Smooth muscle cell (in vitro differentiated cells): ENCODE results near the gene MLLT3. TPM values are rescaled to one million over a fixed set of nuclear protein-coding genes. Genes with fewer than 3 reads are reported as not detected.

ENCODE experiments used
- DNase-seq: peaks from one replicate; lab custom pipeline; 2025; ENCODE audit not compliant: unreplicated experiment; lab: John Stamatoyannopoulos, UW
- H2AFZ ChIP-seq: fragments of 200-600 bp; sonication (generic); 2 replicates; pipeline ENCODE4 v1.6.0; 2016; ENCODE audit warnings: antibody characterized with exemption, low read depth, mild to moderate bottlenecking
- H3F3A ChIP-seq: fragments of 200-600 bp; sonication (generic); 2 replicates; pipeline ENCODE4 v1.6.0; 2017; ENCODE audit warnings: antibody characterized with exemption, low read depth
- H3K27ac ChIP-seq: fragments of 200-600 bp; sonication (generic); 2 replicates; pipeline ENCODE4 v1.5.1; 2016; ENCODE audit warnings: low read depth, mild to moderate bottlenecking
- H3K27me3 ChIP-seq: fragments of 200-600 bp; sonication (generic); 2 replicates; pipeline ENCODE4 v1.6.1; 2016; ENCODE audit warnings: low read depth, mild to moderate bottlenecking
- H3K36me3 ChIP-seq: fragments of 200-600 bp; sonication (generic); 2 replicates; pipeline ENCODE4 v1.5.1; 2016; ENCODE audit warnings: low read depth
- H3K4me1 ChIP-seq: fragments of 200-600 bp; sonication (generic); 2 replicates; pipeline ENCODE4 v1.5.1; 2016; ENCODE audit warnings: low read depth
- H3K4me2 ChIP-seq: fragments of 200-600 bp; sonication (generic); 2 replicates; pipeline ENCODE4 v1.6.0; 2016; ENCODE audit warnings: mild to moderate bottlenecking
- H3K4me3 ChIP-seq: fragments of 200-600 bp; sonication (generic); 2 replicates; pipeline ENCODE4 v1.5.1; 2016; ENCODE audit warnings: mild to moderate bottlenecking
- H3K79me2 ChIP-seq: fragments of 200-600 bp; sonication (generic); 2 replicates; pipeline ENCODE4 v1.6.0; 2016; ENCODE audit warnings: low read depth, mild to moderate bottlenecking
- H3K9ac ChIP-seq: fragments of 200-600 bp; sonication (generic); 2 replicates; pipeline ENCODE4 v1.6.0; 2016; ENCODE audit warnings: low read depth
- H3K9me3 ChIP-seq: fragments of 200-600 bp; sonication (generic); replicated peaks from 2 replicates; pipeline ENCODE4 v1.5.1; 2016; ENCODE audit warnings: low read depth
- H4K20me1 ChIP-seq: fragments of 200-600 bp; sonication (generic); 2 replicates; pipeline ENCODE4 v1.6.0; 2016; ENCODE audit warnings: low read depth
- WGBS: methylation state at CpG from one replicate; pipeline ENCODE4 v1.1.7; 2016; ENCODE audit warnings: low lambda C conversion rate; 5-methylcytosine and 5-hydroxymethylcytosine counted together
- polyA plus RNA-seq: library from polyadenylated mRNA; unstranded; fragments of >200 nt; fragmentation: Nextera tagmentation; extraction: Ambion mirVana; gene quantifications from 2 replicates; pipeline ENCODE4 v1.2.1, GENCODE V29; 2016
- total RNA-seq: library from RNA; depleted of rRNA; stranded (reverse); fragments of >200 nt; gene quantifications from 2 replicates; pipeline ENCODE4 v1.2.3, GENCODE V29; 2014
- TF ChIP-seq, protein P1 (sequence below): fragments of 200-600 bp; sonication (generic); IDR thresholded peaks from 2 replicates; pipeline ENCODE4 v1.5.1; 2017; ENCODE audit warnings: borderline replicate concordance, mild to moderate bottlenecking, antibody characterized with exemption; ENCODE audit not compliant: insufficient read depth, poor library complexity, severe bottlenecking

Gene MLLT3
- total and polyA plus RNA-seq, 2 experiments from 2014 or later = 21.9 to 29.9 TPM

DNA sequence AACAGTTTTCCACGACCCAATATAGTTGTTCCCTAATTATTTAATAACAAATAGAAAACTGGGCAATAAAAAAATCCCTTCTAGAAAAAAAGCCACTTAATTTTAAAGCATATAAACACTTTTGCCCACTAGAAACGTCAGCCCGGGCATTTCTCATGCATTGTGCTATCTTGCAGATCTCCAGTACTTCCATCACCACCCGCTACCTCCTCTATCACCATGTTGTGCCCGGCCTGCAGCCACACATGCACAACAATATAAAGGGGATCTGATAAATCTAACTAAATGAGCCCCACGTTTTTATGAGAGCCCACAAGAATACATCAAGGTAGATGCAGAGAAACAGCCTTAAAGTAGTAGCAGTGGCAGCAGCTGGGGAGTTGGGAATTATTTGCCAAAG, 272.7 kb downstream of the MLLT3 start:
- Histone ChIP-seq H3K27ac (no peak overlapping the region), H3K4me3 (no peak overlapping the region), H3K4me2 (no peak overlapping the region), H2AFZ (no peak overlapping the region), H3K79me2 (no peaks in the 10 kb centered on the region), H3K9me3 (no peaks in the 10 kb centered on the region), H4K20me1 (no peaks in the 10 kb centered on the region), H3K9ac (no peak overlapping the region), H3K4me1 (peaks cover 4% of the 10 kb centered on the region), H3K36me3 (no peaks in the 10 kb centered on the region), H3K27me3 (no peaks in the 10 kb centered on the region), H3F3A (peaks cover 4% of the 10 kb centered on the region)
- no peak for DNase-seq
- 90% methylated on average over 6 of the region's 6 CpGs for WGBS
- TF ChIP-seq, protein P1, sequence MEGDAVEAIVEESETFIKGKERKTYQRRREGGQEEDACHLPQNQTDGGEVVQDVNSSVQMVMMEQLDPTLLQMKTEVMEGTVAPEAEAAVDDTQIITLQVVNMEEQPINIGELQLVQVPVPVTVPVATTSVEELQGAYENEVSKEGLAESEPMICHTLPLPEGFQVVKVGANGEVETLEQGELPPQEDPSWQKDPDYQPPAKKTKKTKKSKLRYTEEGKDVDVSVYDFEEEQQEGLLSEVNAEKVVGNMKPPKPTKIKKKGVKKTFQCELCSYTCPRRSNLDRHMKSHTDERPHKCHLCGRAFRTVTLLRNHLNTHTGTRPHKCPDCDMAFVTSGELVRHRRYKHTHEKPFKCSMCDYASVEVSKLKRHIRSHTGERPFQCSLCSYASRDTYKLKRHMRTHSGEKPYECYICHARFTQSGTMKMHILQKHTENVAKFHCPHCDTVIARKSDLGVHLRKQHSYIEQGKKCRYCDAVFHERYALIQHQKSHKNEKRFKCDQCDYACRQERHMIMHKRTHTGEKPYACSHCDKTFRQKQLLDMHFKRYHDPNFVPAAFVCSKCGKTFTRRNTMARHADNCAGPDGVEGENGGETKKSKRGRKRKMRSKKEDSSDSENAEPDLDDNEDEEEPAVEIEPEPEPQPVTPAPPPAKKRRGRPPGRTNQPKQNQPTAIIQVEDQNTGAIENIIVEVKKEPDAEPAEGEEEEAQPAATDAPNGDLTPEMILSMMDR = no peak

DNA sequence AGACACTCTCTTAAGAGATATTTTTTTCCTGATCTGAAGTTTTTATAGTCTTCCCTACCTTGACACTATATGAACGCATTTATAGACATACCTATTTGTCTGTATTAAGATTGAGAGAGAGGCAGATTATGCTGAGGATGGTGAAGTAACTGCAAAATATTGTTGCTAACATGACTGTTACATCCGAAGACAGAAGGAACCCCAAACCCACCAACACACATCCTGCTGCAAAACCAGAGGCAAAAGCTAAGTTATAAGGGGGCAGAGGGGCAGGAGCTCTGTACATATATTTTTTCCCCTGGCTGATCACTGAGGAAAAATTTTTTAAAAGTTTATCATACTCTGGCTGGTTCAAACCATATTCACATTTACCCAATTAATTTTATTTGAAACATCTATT, 279.0 kb downstream of the MLLT3 start:
- H3K4me2 ChIP-seq = no peak overlapping the region
- WGBS = 96% methylated on average over 2 of the region's 2 CpGs

DNA sequence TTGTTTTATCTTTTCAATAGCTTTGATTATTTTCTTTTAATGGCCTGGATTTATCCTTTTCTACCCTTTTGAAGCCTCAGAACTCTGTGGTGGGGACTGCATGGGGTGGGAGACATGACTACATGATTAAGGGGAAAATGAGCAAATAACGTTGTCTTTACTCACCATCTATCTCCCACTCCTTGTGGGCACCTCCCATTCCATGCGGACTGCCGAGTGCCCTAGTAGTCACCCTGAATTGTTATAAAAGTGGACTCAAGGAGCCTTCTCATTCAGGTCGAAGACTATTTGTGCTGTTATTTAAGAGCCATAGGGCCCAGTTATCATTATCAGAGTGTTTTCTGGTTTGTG, 281.8 kb downstream of the MLLT3 start:
- TF ChIP-seq, protein P1 = no peak
- no peaks in the 10 kb centered on the region for H3K36me3 ChIP-seq
- peak overlapping the region; percentile 44 for H3K27ac ChIP-seq
- H4K20me1 ChIP-seq = no peaks in the 10 kb centered on the region
- peaks cover 7% of the 10 kb centered on the region for H3F3A ChIP-seq
- no peaks in the 10 kb centered on the region for H3K79me2 ChIP-seq
- H2AFZ ChIP-seq = no peak overlapping the region
- H3K27me3 ChIP-seq = no peaks in the 10 kb centered on the region
- H3K9me3 ChIP-seq = no peaks in the 10 kb centered on the region
- peaks cover 10% of the 10 kb centered on the region for H3K4me1 ChIP-seq
- H3K4me2 ChIP-seq = peak overlapping the region; percentile 75
- no peak overlapping the region for H3K4me3 ChIP-seq
- no peak overlapping the region for H3K9ac ChIP-seq
- WGBS = 39% methylated on average over 4 of the region's 4 CpGs
- DNase-seq = no peak

More for the DNA sequence above, 279.0 kb downstream of the MLLT3 start:
- no peaks in the 10 kb centered on the region for H3K27me3 ChIP-seq
- no peak overlapping the region for H2AFZ ChIP-seq
- H3K36me3 ChIP-seq = no peaks in the 10 kb centered on the region
- no peak overlapping the region for H3K4me3 ChIP-seq
- H3K9me3 ChIP-seq = no peaks in the 10 kb centered on the region
- no peak for DNase-seq
- peaks cover 5% of the 10 kb centered on the region for H3F3A ChIP-seq
- TF ChIP-seq, protein P1 = no peak
- no peak overlapping the region for H3K9ac ChIP-seq
- no peaks in the 10 kb centered on the region for H3K79me2 ChIP-seq
- no peaks in the 10 kb centered on the region for H4K20me1 ChIP-seq
- H3K4me1 ChIP-seq = peaks cover 10% of the 10 kb centered on the region
- H3K27ac ChIP-seq = no peak overlapping the region

DNA sequence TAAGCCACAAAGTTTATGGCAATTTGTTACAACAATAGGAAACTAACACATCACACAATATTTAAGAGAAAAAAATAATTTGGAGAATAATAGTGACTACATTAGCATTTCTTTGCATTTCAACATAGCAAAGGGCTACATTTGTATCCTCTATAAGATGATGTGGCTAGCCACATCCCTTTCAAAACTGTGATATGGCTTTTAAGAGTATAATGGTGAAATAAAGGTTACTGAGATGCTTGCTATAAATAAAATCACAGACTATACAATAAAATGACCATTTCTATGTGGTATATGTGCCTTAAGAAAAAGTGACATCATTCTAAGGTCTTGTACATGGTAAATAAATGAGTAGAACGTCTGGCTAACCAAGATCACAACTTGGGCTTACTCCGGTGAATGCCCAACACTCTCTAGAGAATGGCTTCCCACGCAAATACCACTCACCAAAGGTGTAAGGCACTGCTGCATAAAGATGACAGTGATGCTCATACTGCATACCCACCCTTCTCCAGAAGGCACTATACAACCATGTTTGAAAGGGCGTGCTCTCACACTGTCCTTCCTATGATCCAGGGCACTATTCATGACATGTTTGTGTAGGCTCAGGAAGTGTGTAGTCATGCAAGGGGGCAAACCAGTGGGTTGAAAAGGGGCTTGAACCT, 286.5 kb downstream of the MLLT3 start:
- WGBS = 92% methylated on average over 4 of the region's 4 CpGs
- Histone ChIP-seq H3K4me1 (peaks cover 10% of the 10 kb centered on the region), H3K9me3 (no peaks in the 10 kb centered on the region), H2AFZ (no peak overlapping the region), H3F3A (peaks cover 13% of the 10 kb centered on the region), H3K9ac (no peak overlapping the region), H3K27me3 (no peaks in the 10 kb centered on the region), H3K36me3 (no peaks in the 10 kb centered on the region), H3K79me2 (no peaks in the 10 kb centered on the region), H4K20me1 (no peaks in the 10 kb centered on the region), H3K4me3 (no peak overlapping the region), H3K4me2 (no peak overlapping the region), H3K27ac (no peak overlapping the region)
- TF ChIP-seq, protein P1 = no peak
- DNase-seq = no peak
